HCT116 (cell line): ENCODE results near the gene APP. TPM values are rescaled to one million over a fixed set of nuclear protein-coding genes. Genes with fewer than 3 reads are reported as not detected.

Experiments used
- ATAC-seq: fragments of 200-7000 bp; cut with Tn5 transposase; 2 replicates; pipeline ENCODE4 v1.9.1; 2020; ENCODE audit warnings: mild to moderate bottlenecking, moderate library complexity
- BruUV-seq: library from RNA; stranded (reverse); fragments of 400-500 nt; replicated peaks from 2 replicates; lab custom pipeline; 2021; lab: Mats Ljungman, UMichigan
- CTCF ChIA-PET: fragments of 300-600 bp; sonication (Branson Sonifier 250); formaldehyde crosslinking; loops from one replicate; lab custom pipeline; 2021; ENCODE audit warnings: antibody characterized with exemption; lab: Charles Lee
- POLR2A ChIA-PET: fragments of 300-600, 350-600 bp; sonication (Branson Sonifier 250); formaldehyde crosslinking; loops from one replicate; lab custom pipeline; 2021; ENCODE audit warnings: antibody characterized with exemption; lab: Charles Lee
- RAD21 ChIA-PET, 2 experiments: fragments of 300-600 bp; sonication (Branson Sonifier 250); formaldehyde crosslinking; loops; one replicate each; lab custom pipeline; 2023; ENCODE audit warnings: low total read pairs in 2 of 2; ENCODE audit not compliant: uncharacterized antibody in 2 of 2, unreplicated experiment in 2 of 2, low non-redundant PET in 1 of 2; lab: Charles Lee
- DNase-seq: peaks from one replicate; pipeline ENCODE4 v3.0.0-alpha.2; 2010; ENCODE audit warnings: low read depth, low spot score
- H2AFZ ChIP-seq: fragments of 200-600 bp; shearing (Covaris generic), sonication (generic); 2 replicates; pipeline ENCODE4 v1.6.1; 2017; ENCODE audit warnings: low read depth, mixed run types, mixed read lengths, antibody characterized with exemption, low read length; ENCODE audit not compliant: poor library complexity, severe bottlenecking
- H3K27ac ChIP-seq: 2 replicates; pipeline ENCODE4 v1.5.1; 2012; ENCODE audit warnings: low read depth, low read length
- H3K27me3 ChIP-seq: fragments of 200-600 bp; sonication (generic); 2 replicates; pipeline ENCODE4 v1.6.1; 2016; ENCODE audit warnings: mixed run types, low read length, mixed read lengths; ENCODE audit not compliant: insufficient read depth
- H3K36me3 ChIP-seq, 2 experiments: fragments of 200-500 bp in 1 of 2; fragments of 200-600 bp in 1 of 2; sonication (Bioruptor generic) in 1 of 2; sonication (generic) in 1 of 2; 2 replicates each; pipeline versions ENCODE4 v1.5.1 to v1.6.1; 2014 to 2016; ENCODE audit warnings: low read length in 2 of 2, inconsistent platforms in 1 of 2, mixed read lengths in 1 of 2, mixed run types in 1 of 2; ENCODE audit not compliant: insufficient read depth in 2 of 2, control insufficient read depth in 1 of 2
- H3K4me1 ChIP-seq, 2 experiments: fragments of 200-600 bp in 1 of 2; sonication (generic) in 1 of 2; 2 replicates each; pipeline versions ENCODE4 v1.5.1 to v1.6.1; 2012 to 2017; ENCODE audit warnings: low read length in 2 of 2, inconsistent platforms in 1 of 2, mild to moderate bottlenecking in 1 of 2, mixed read lengths in 1 of 2, mixed run types in 1 of 2, moderate library complexity in 1 of 2; ENCODE audit not compliant: insufficient read depth in 2 of 2, control insufficient read depth in 1 of 2
- H3K4me2 ChIP-seq: fragments of 200-600 bp; sonication (generic); 2 replicates; pipeline ENCODE4 v1.6.1; 2017; ENCODE audit warnings: mixed run types, low read length, mixed read lengths
- H3K4me3 ChIP-seq, 2 experiments: fragments of 200-600 bp in 1 of 2; sonication (generic) in 1 of 2; replicated peaks in 1 of 2; 2 replicates each; pipeline ENCODE4 v1.5.1; 2011 to 2016; ENCODE audit warnings: low read length in 2 of 2, control low read depth in 1 of 2, low read depth in 1 of 2, mild to moderate bottlenecking in 1 of 2, mixed read lengths in 1 of 2, mixed run types in 1 of 2
- H3K79me2 ChIP-seq: fragments of 200-600 bp; sonication (generic); 2 replicates; pipeline ENCODE4 v1.6.1; 2017; ENCODE audit warnings: mild to moderate bottlenecking, mixed run types, low read length, moderate library complexity, mixed read lengths; ENCODE audit not compliant: insufficient read depth
- H3K9ac ChIP-seq: fragments of 200-600 bp; sonication (generic); 2 replicates; pipeline ENCODE4 v1.6.1; 2016; ENCODE audit warnings: low read length, mixed read lengths
- H3K9me2 ChIP-seq: fragments of 200-600 bp; sonication (generic), shearing (Covaris generic); 2 replicates; pipeline ENCODE4 v1.6.1; 2017; ENCODE audit warnings: mixed run types, mild to moderate bottlenecking, moderate library complexity; ENCODE audit not compliant: insufficient read depth
- H3K9me3 ChIP-seq, 2 experiments: fragments of 200-500 bp in 1 of 2; fragments of 200-600 bp in 1 of 2; sonication (Bioruptor generic) in 1 of 2; sonication (generic) in 1 of 2; 2 replicates each; pipeline ENCODE4 v1.6.1; 2014 to 2017; ENCODE audit warnings: low read length in 2 of 2, mixed read lengths in 2 of 2, inconsistent platforms in 1 of 2, low read depth in 1 of 2, mild to moderate bottlenecking in 1 of 2, mixed run types in 1 of 2, moderate library complexity in 1 of 2; ENCODE audit not compliant: control insufficient read depth in 1 of 2, insufficient read depth in 1 of 2
- H4K20me1 ChIP-seq: fragments of 200-600 bp; sonication (generic), shearing (Covaris generic); 2 replicates; pipeline ENCODE4 v1.6.1; 2017; ENCODE audit warnings: mixed run types, mild to moderate bottlenecking, moderate library complexity; ENCODE audit not compliant: insufficient read depth
- ATF3 ChIP-seq: IDR thresholded peaks from 2 replicates; pipeline ENCODE4 v1.6.1; 2012
- CBX3 ChIP-seq: IDR thresholded peaks from 2 replicates; pipeline ENCODE4 v1.6.1; 2012; ENCODE audit warnings: low read depth
- CEBPB ChIP-seq: IDR thresholded peaks from 2 replicates; pipeline ENCODE4 v1.6.1; 2012; ENCODE audit warnings: low read depth
- EGR1 ChIP-seq: IDR thresholded peaks from 2 replicates; pipeline ENCODE4 v1.6.1; 2012; ENCODE audit warnings: low read depth
- ELF1 ChIP-seq: IDR thresholded peaks from 2 replicates; pipeline ENCODE4 v1.6.1; 2012; ENCODE audit warnings: low read depth, borderline replicate concordance
- EZH2 ChIP-seq: fragments of 200-600 bp; sonication (generic); IDR thresholded peaks from 2 replicates; pipeline ENCODE4 v1.6.1; 2017; ENCODE audit warnings: antibody characterized with exemption, mixed run types
- JUND ChIP-seq: IDR thresholded peaks from 2 replicates; pipeline ENCODE4 v1.6.1; 2012
- POLR2A ChIP-seq: IDR thresholded peaks from 2 replicates; pipeline ENCODE4 v1.7.0; 2011; ENCODE audit warnings: borderline replicate concordance; ENCODE audit not compliant: insufficient read depth, insufficient read length; ENCODE audit errors: extremely low read depth
- POLR2AphosphoS5 ChIP-seq: IDR thresholded peaks from 2 replicates; pipeline ENCODE4 v1.6.1; 2011; ENCODE audit warnings: mild to moderate bottlenecking, low read depth, low read length, moderate library complexity
- RAD21 ChIP-seq: IDR thresholded peaks from 2 replicates; pipeline ENCODE4 v1.6.1; 2012; ENCODE audit warnings: low read depth, mild to moderate bottlenecking
- SP1 ChIP-seq: IDR thresholded peaks from 2 replicates; pipeline ENCODE4 v1.6.1; 2012; ENCODE audit warnings: low read depth
- SRF ChIP-seq: IDR thresholded peaks from 2 replicates; pipeline ENCODE4 v1.6.1; 2012; ENCODE audit warnings: low read depth
- TCF7L2 ChIP-seq: IDR thresholded peaks from 2 replicates; pipeline ENCODE4 v1.7.0; 2011; ENCODE audit warnings: borderline replicate concordance, inconsistent platforms; ENCODE audit not compliant: insufficient read depth, insufficient read length; ENCODE audit errors: extremely low read depth
- YY1 ChIP-seq: IDR thresholded peaks from 2 replicates; pipeline ENCODE4 v1.6.1; 2011; ENCODE audit warnings: low read length, low read depth, moderate library complexity, mild to moderate bottlenecking; ENCODE audit not compliant: insufficient replicate concordance; ENCODE audit errors: extremely low read depth
- ZFX ChIP-seq: fragments of 450-650 bp; IDR thresholded peaks from 2 replicates; pipeline ENCODE4 v1.6.1; 2017
- intact Hi-C: fragments of 100-400 bp; cut with micrococcal nuclease; formaldehyde crosslinking; loops from 2 replicates; pipeline ENCODE4 v1.10.0; 2022
- total RNA-seq: library from RNA; stranded (reverse); gene quantifications from one replicate; pipeline ENCODE4 v1.2.1, GENCODE V29; 2021; ENCODE audit not compliant: unreplicated experiment
- TF ChIP-seq, protein P1 (sequence below): IDR thresholded peaks from 2 replicates; pipeline ENCODE4 v1.6.1; 2011; ENCODE audit warnings: mild to moderate bottlenecking, low read length, moderate library complexity; ENCODE audit not compliant: insufficient replicate concordance; ENCODE audit errors: extremely low read depth
- TF ChIP-seq, protein P2 (sequence below): IDR thresholded peaks from 2 replicates; pipeline ENCODE4 v1.6.1; 2012
- TF ChIP-seq, protein P3 (sequence below): IDR thresholded peaks from 2 replicates; pipeline ENCODE4 v1.6.1; 2012; ENCODE audit warnings: low read depth

APP gene
- total RNA-seq, 1 experiment from 2014 or later = 267 TPM

DNA sequence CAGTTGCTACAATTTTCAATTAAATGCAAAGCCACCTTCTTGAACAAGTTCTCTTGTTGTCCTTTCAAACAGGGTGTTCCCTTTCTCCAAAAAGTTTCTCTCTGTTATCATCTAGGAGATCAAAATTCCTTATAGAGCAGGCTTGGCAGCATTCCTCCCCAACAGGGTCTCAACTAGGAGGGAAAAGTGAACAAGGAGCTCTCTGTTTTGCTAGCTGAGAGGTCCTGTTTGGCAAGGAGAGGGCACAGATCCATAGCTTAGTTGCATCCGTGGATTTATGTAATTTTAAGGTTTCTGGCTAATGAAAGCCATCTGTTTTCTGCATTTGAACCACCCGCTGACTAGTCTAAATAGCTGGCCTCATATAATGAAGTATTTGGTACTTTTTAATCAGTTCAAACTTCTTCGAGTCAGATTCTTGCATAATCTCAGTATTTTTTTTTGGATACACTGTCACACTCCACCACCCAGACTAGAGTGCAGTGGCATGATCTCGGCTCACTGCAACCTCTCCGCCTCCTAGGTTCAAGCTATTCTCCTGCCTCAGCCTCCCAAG, 54.0 kb downstream of the APP start (continued):
- no peak for TF ChIP-seq CBX3
- no peak for TF ChIP-seq RAD21
- TF ChIP-seq, protein P1, sequence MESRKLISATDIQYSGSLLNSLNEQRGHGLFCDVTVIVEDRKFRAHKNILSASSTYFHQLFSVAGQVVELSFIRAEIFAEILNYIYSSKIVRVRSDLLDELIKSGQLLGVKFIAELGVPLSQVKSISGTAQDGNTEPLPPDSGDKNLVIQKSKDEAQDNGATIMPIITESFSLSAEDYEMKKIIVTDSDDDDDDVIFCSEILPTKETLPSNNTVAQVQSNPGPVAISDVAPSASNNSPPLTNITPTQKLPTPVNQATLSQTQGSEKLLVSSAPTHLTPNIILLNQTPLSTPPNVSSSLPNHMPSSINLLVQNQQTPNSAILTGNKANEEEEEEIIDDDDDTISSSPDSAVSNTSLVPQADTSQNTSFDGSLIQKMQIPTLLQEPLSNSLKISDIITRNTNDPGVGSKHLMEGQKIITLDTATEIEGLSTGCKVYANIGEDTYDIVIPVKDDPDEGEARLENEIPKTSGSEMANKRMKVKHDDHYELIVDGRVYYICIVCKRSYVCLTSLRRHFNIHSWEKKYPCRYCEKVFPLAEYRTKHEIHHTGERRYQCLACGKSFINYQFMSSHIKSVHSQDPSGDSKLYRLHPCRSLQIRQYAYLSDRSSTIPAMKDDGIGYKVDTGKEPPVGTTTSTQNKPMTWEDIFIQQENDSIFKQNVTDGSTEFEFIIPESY = no peak
- no peak for TF ChIP-seq ZFX
- TF ChIP-seq, protein P2, sequence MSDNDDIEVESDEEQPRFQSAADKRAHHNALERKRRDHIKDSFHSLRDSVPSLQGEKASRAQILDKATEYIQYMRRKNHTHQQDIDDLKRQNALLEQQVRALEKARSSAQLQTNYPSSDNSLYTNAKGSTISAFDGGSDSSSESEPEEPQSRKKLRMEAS = no peak
- no peak for TF ChIP-seq TCF7L2
- TF ChIP-seq POLR2A = no peak

GRCh38 chr21:26115899-26116298, 54.7 kb downstream of the APP start:
- no TSS peak for BruUV-seq
- POLR2A ChIA-PET = no interaction called here
- Histone ChIP-seq H3K9me3 (no peaks in the 10 kb centered on the region), H3K27me3 (no peaks in the 10 kb centered on the region), H3K4me1 (peaks cover 22 to 24% of the 10 kb centered on the region in 2 experiments; a peak in 3 of 4 replicates), H4K20me1 (peaks cover 12% of the 10 kb centered on the region; the same call in 1 of the 2 replicates), H3K9me2 (no peaks in the 10 kb centered on the region), H3K4me2 (no peak overlapping the region), H2AFZ (no peak overlapping the region), H3K27ac (no peak overlapping the region), H3K36me3 (no peaks in the 10 kb centered on the region), H3K9ac (no peak overlapping the region), H3K79me2 (peaks cover 90% of the 10 kb centered on the region), H3K4me3 (no peak overlapping the region)
- intact Hi-C loops = no loop called here
- DNase-seq (no peak), ATAC-seq (no peak)
- TF ChIP-seq EGR1 (no peak), ELF1 (no peak), SRF (no peak), ATF3 (no peak), RAD21 (no peak), POLR2AphosphoS5 (no peak), YY1 (no peak), CBX3 (no peak), ZFX (no peak), JUND (no peak), SP1 (no peak), EZH2 (no peak), CEBPB (no peak)
- TF ChIP-seq, protein P3, sequence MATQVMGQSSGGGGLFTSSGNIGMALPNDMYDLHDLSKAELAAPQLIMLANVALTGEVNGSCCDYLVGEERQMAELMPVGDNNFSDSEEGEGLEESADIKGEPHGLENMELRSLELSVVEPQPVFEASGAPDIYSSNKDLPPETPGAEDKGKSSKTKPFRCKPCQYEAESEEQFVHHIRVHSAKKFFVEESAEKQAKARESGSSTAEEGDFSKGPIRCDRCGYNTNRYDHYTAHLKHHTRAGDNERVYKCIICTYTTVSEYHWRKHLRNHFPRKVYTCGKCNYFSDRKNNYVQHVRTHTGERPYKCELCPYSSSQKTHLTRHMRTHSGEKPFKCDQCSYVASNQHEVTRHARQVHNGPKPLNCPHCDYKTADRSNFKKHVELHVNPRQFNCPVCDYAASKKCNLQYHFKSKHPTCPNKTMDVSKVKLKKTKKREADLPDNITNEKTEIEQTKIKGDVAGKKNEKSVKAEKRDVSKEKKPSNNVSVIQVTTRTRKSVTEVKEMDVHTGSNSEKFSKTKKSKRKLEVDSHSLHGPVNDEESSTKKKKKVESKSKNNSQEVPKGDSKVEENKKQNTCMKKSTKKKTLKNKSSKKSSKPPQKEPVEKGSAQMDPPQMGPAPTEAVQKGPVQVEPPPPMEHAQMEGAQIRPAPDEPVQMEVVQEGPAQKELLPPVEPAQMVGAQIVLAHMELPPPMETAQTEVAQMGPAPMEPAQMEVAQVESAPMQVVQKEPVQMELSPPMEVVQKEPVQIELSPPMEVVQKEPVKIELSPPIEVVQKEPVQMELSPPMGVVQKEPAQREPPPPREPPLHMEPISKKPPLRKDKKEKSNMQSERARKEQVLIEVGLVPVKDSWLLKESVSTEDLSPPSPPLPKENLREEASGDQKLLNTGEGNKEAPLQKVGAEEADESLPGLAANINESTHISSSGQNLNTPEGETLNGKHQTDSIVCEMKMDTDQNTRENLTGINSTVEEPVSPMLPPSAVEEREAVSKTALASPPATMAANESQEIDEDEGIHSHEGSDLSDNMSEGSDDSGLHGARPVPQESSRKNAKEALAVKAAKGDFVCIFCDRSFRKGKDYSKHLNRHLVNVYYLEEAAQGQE = no peak
- TF ChIP-seq, protein P2 = no peak
- CTCF ChIA-PET = no interaction called here
- RAD21 ChIA-PET = no interaction called here
